A673 (cell line): ENCODE measurements around the gene SFRP2.

Experiments used
- CTCF ChIP-seq: fragments of 300-800, 200-600 bp; sonication (generic); conservative IDR thresholded peaks from 2 replicates; pipeline ENCODE4 v1.5.1; 2017; ENCODE audit warnings: low read depth, mild to moderate bottlenecking, antibody characterized with exemption, low read length, moderate library complexity, mixed read lengths
- EZH2 ChIP-seq: fragments of 200-600 bp; sonication (generic); IDR thresholded peaks from 2 replicates; pipeline ENCODE4 v1.6.1; 2017; ENCODE audit warnings: borderline replicate concordance, low read depth, mild to moderate bottlenecking, mixed read lengths, antibody characterized with exemption, low read length; ENCODE audit not compliant: poor library complexity, severe bottlenecking

DNA sequence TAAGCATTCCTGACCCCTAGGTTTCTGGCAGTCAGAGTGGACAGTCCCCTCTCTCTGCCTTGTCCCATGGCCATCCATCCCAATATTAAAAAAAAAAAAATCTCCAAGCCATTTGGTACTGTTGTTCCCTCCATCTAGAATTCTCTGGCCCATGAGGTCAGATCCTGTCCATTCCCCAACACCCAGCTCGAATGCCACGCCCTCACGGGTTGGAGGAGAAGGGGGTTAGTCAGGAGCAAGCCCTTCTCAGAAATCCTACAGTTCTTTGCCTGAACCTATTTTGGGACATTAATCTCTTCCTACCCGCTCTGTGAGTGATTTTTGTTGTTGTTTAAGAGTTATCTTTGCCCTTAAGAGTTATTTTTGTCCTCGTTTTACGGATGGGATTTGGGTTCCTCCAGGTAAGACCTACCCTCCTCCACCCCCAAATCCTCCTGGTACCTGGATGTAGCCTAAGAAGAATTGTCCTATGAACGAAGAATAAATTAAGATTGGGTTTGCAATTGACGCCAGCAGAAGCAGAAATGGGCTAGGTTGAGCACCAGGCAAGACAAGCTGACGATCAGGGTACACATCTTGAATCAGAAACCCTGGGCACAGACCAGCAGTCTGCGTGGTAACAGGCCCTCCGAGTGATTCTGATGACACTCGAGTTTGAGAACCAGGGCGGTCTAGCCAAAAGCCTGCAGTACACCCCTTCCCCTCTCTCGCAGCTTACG, 30.0 kb downstream of the SFRP2 start:
- TF ChIP-seq CTCF, result no peak
- TF ChIP-seq EZH2, result no peak
